H1 (cell line): ENCODE measurements around the gene EOLA1.

Experiments used
- CEBPB ChIP-seq: IDR thresholded peaks from 2 replicates; pipeline ENCODE4 v1.6.1; 2012; ENCODE audit warnings: low read depth, low read length
- CTCF ChIP-seq, 3 experiments: IDR thresholded peaks; 1 replicate in 2 of 3; 2 replicates in 1 of 3; pipeline versions ENCODE4 v1.5.1 to v1.6.1; 2011; ENCODE audit warnings: low read length in 3 of 3, mild to moderate bottlenecking in 3 of 3, inconsistent platforms in 2 of 3, low read depth in 1 of 3, moderate library complexity in 1 of 3; ENCODE audit not compliant: insufficient read depth in 1 of 3; ENCODE audit errors: control extremely low read depth in 1 of 3
- POLR2AphosphoS5 ChIP-seq: IDR thresholded peaks from 2 replicates; pipeline ENCODE4 v1.6.1; 2011; ENCODE audit warnings: low read depth, low read length
- RFX5 ChIP-seq: IDR thresholded peaks from 2 replicates; pipeline ENCODE4 v1.6.1; 2011; ENCODE audit warnings: low read depth, low read length, improper control_type of control experiment, borderline replicate concordance

- TF ChIP-seq RFX5 (no peak), CEBPB (no peak), CTCF (IDR thresholded peaks at IDR 0.05; ENCODE audit: control extremely low read depth in 1 of 3, insufficient read depth in 1 of 3, low read depth in 1 of 3, low read length in 3 of 3) (no peak), POLR2AphosphoS5 (no peak)
These were observed 31.0 kb downstream of the EOLA1 start for GRCh38 chrX:149571770-149572169.
